ENCODE data around the gene NFIX. TPM values are rescaled to one million over a fixed set of nuclear protein-coding genes. Genes with fewer than 3 reads are reported as not detected.

The NFIX gene
- total RNA-seq, 2 donors from 2014 or later, result 70.9 to 73.8 TPM

- TF ChIP-seq CTCF (IDR thresholded peaks at IDR 0.05), result no peak
- Histone ChIP-seq H3K9me3 (no peaks in the 10 kb centered on the region), H3K4me3 (no peak overlapping the region), H3K27me3 (no peaks in the 10 kb centered on the region), H3K27ac (no peak overlapping the region), H3K4me1 (peaks cover 10% of the 10 kb centered on the region), H3K9ac (ENCODE audit: low read depth in 2 of 2, low read length in 2 of 2) (no peak overlapping the region), H3K36me3 (no peaks in the 10 kb centered on the region)
- intact Hi-C loops (cut with DNase I), result no loop called here
- no peak for DNase-seq
Measured at GRCh38 chr19:13063461-13064091, 68.3 kb downstream of the NFIX start.

GRCh38 chr19:13064092-13064489 lies 68.8 kb downstream of the NFIX start:
- intact Hi-C loops (cut with DNase I), result no loop called here
- TF ChIP-seq CTCF (IDR thresholded peaks at IDR 0.05), result no peak
- no peak overlapping the region for H3K9ac ChIP-seq (ENCODE audit: low read depth in 2 of 2, low read length in 2 of 2)

GRCh38 chr19:13066226-13066625 lies 71.0 kb downstream of the NFIX start:
- no peaks in the 10 kb centered on the region for H3K9me3 ChIP-seq
- H3K36me3 ChIP-seq, result no peaks in the 10 kb centered on the region
- H3K27me3 ChIP-seq, result no peaks in the 10 kb centered on the region
- peaks cover 2% of the 10 kb centered on the region for H3K4me1 ChIP-seq
- TF ChIP-seq CTCF (IDR thresholded peaks at IDR 0.05), result no peak
- no peak for DNase-seq
- H3K9ac ChIP-seq (ENCODE audit: low read depth in 2 of 2, low read length in 2 of 2), result peak overlapping the region in 1 of 2 donors; percentile 8
- intact Hi-C loops (cut with DNase I), result no loop called here
- H3K27ac ChIP-seq, result no peak overlapping the region
- no peak overlapping the region for H3K4me3 ChIP-seq

More at GRCh38 chr19:13064092-13064489, 68.8 kb downstream of the NFIX start:
- H3K4me1 ChIP-seq, result peaks cover 10% of the 10 kb centered on the region
- no peaks in the 10 kb centered on the region for H3K9me3 ChIP-seq
- H3K4me3 ChIP-seq, result no peak overlapping the region
- H3K36me3 ChIP-seq, result no peaks in the 10 kb centered on the region
- H3K27ac ChIP-seq, result no peak overlapping the region
- no peaks in the 10 kb centered on the region for H3K27me3 ChIP-seq
- no peak for DNase-seq

- H3K27ac ChIP-seq, result no peak overlapping the region
- intact Hi-C loops (cut with DNase I), result no loop called here
Measured at GRCh38 chr19:13066933-13067807, 71.9 kb downstream of the NFIX start.

More at GRCh38 chr19:13066933-13067807, 71.9 kb downstream of the NFIX start:
- Histone ChIP-seq H3K27me3 (no peaks in the 10 kb centered on the region), H3K4me3 (no peak overlapping the region), H3K36me3 (no peaks in the 10 kb centered on the region), H3K9me3 (no peaks in the 10 kb centered on the region), H3K9ac (ENCODE audit: low read depth in 2 of 2, low read length in 2 of 2) (peak overlapping the region in 1 of 2 donors; percentile 8), H3K4me1 (no peaks in the 10 kb centered on the region)
- no peak for TF ChIP-seq CTCF (IDR thresholded peaks at IDR 0.05)
- peak; percentile 56 for DNase-seq

Measured in colonic mucosa (tissue), 4 donors.